Tibial nerve (tissue), 4 donors: Measurements from ENCODE around the gene RABL3.

Source experiments
- EP300 ChIP-seq, 2 donors: sonication (generic); formaldehyde crosslinking; IDR thresholded peaks; one replicate each; pipeline ENCODE4 v1.6.1; 2017; ENCODE audit warnings: antibody characterized with exemption in 2 of 2, mild to moderate bottlenecking in 1 of 2
- POLR2A ChIP-seq, 2 donors: fragments of 450-650 bp; IDR thresholded peaks; one replicate each; pipeline ENCODE4 v1.6.1; 2017; ENCODE audit warnings: antibody characterized with exemption in 2 of 2, mild to moderate bottlenecking in 2 of 2, moderate library complexity in 2 of 2
- TF ChIP-seq, protein P1 (sequence below), 5 experiments: fragments of 200-600 bp in 3 of 5; fragments of 450-650 bp in 2 of 5; sonication (generic) in 3 of 5; IDR thresholded peaks; one replicate each; pipeline ENCODE4 v1.5.1; 2016 to 2019; ENCODE audit warnings: antibody characterized with exemption in 5 of 5, mild to moderate bottlenecking in 3 of 5, moderate library complexity in 2 of 5

DNA sequence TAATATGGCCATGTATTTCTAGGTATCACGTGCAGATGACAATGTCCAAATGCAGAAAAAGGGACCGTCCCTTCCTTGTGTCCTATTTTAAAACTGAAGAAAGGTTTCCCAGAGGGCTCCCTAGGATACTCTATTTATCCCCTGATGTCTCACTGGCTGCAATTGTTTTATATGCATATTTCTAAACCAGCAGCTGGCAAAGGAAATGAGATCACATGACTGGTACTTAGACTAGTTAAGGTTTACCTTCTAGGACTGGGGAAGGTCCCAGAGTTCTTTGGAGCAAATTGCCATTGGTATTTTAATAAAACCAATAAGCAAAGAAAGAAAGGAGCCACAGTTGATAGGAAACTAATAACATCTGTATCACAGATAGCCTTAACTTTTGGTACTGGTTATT lies 29.8 kb upstream of the RABL3 start:
- TF ChIP-seq, protein P1, sequence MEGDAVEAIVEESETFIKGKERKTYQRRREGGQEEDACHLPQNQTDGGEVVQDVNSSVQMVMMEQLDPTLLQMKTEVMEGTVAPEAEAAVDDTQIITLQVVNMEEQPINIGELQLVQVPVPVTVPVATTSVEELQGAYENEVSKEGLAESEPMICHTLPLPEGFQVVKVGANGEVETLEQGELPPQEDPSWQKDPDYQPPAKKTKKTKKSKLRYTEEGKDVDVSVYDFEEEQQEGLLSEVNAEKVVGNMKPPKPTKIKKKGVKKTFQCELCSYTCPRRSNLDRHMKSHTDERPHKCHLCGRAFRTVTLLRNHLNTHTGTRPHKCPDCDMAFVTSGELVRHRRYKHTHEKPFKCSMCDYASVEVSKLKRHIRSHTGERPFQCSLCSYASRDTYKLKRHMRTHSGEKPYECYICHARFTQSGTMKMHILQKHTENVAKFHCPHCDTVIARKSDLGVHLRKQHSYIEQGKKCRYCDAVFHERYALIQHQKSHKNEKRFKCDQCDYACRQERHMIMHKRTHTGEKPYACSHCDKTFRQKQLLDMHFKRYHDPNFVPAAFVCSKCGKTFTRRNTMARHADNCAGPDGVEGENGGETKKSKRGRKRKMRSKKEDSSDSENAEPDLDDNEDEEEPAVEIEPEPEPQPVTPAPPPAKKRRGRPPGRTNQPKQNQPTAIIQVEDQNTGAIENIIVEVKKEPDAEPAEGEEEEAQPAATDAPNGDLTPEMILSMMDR (IDR thresholded peaks at IDR 0.05) = no peak
- TF ChIP-seq POLR2A (IDR thresholded peaks at IDR 0.05) = no peak
- TF ChIP-seq EP300 (IDR thresholded peaks at IDR 0.05) = no peak
